CD14-positive monocyte (primary cell): ENCODE measurements around the gene PIM2. TPM values are rescaled to one million over a fixed set of nuclear protein-coding genes. Genes with fewer than 3 reads are reported as not detected.

ENCODE experiments used
- DNase-seq, 3 donors: peaks; one replicate each; pipeline ENCODE4 v3.0.0-alpha.2; 2011 to 2022
- H2AFZ ChIP-seq: 2 replicates; pipeline ENCODE4 v1.6.0; 2012; ENCODE audit warnings: mild to moderate bottlenecking, low read depth, low read length, inconsistent platforms; ENCODE audit not compliant: insufficient read depth, poor library complexity, severe bottlenecking
- H3K27ac ChIP-seq, 2 donors: 1 replicate in 1 of 2; 2 replicates in 1 of 2; pipeline ENCODE4 v1.5.1; 2012 to 2013; ENCODE audit warnings: low read length in 2 of 2, control low read depth in 1 of 2, inconsistent platforms in 1 of 2, low read depth in 1 of 2, mild to moderate bottlenecking in 1 of 2
- H3K27me3 ChIP-seq, 2 donors: one replicate each; pipeline versions ENCODE4 v1.6.0 to v1.6.1; 2011 to 2013; ENCODE audit warnings: low read length in 2 of 2; ENCODE audit not compliant: control insufficient read depth in 2 of 2, insufficient read depth in 2 of 2
- H3K36me3 ChIP-seq, 2 donors: replicated peaks in 1 of 2; 1 replicate in 1 of 2; 2 replicates in 1 of 2; pipeline versions ENCODE4 v1.5.1 to v1.6.1; 2012 to 2013; ENCODE audit warnings: low read length in 2 of 2, control low read depth in 1 of 2, inconsistent platforms in 1 of 2, mild to moderate bottlenecking in 1 of 2; ENCODE audit not compliant: insufficient read depth in 2 of 2, control insufficient read depth in 1 of 2
- H3K4me1 ChIP-seq, 2 donors: 1 replicate in 1 of 2; 2 replicates in 1 of 2; pipeline versions ENCODE4 v1.5.1 to v1.6.1; 2012 to 2013; ENCODE audit warnings: low read length in 2 of 2, control low read depth in 1 of 2, inconsistent platforms in 1 of 2, mild to moderate bottlenecking in 1 of 2, moderate library complexity in 1 of 2; ENCODE audit not compliant: insufficient read depth in 2 of 2, control insufficient read depth in 1 of 2
- H3K4me2 ChIP-seq: replicated peaks from 2 replicates; pipeline ENCODE3; 2012; ENCODE audit warnings: low read length, moderate library complexity, mild to moderate bottlenecking; ENCODE audit not compliant: poor library complexity, severe bottlenecking; ENCODE audit errors: extremely low read depth
- H3K4me3 ChIP-seq, 3 experiments: fragments of 200-600 bp in 1 of 3; sonication (generic) in 1 of 3; replicated peaks in 1 of 3; 1 replicate in 2 of 3; 2 replicates in 1 of 3; pipeline ENCODE4 v1.5.1; 2011 to 2013; ENCODE audit warnings: low read length in 3 of 3, mild to moderate bottlenecking in 3 of 3, control low read depth in 2 of 3, low read depth in 2 of 3, inconsistent platforms in 1 of 3, moderate library complexity in 1 of 3
- H3K79me2 ChIP-seq: 2 replicates; pipeline ENCODE4 v1.6.0; 2012; ENCODE audit warnings: mild to moderate bottlenecking, control low read depth, inconsistent platforms, low read length, moderate library complexity; ENCODE audit not compliant: insufficient read depth
- H3K9ac ChIP-seq: 2 replicates; pipeline ENCODE4 v1.6.0; 2017; ENCODE audit warnings: low read length, mild to moderate bottlenecking; ENCODE audit not compliant: insufficient read depth, poor library complexity, severe bottlenecking
- H3K9me3 ChIP-seq, 2 donors: replicated peaks in 1 of 2; 1 replicate in 1 of 2; 2 replicates in 1 of 2; pipeline versions ENCODE4 v1.5.1 to v1.6.1; 2012 to 2013; ENCODE audit warnings: low read length in 2 of 2, control low read depth in 1 of 2; ENCODE audit not compliant: control insufficient read depth in 1 of 2, insufficient read depth in 1 of 2
- H4K20me1 ChIP-seq: 2 replicates; pipeline ENCODE4 v1.6.0; 2012; ENCODE audit warnings: mild to moderate bottlenecking, low read length, control low read depth, moderate library complexity; ENCODE audit not compliant: insufficient read depth
- H3K27ac Mint-ChIP-seq, 7 donors: one replicate each; pipeline ENCODE4 v1.8.0; 2020; ENCODE audit warnings: mild to moderate bottlenecking in 7 of 7, mixed read lengths in 7 of 7, moderate library complexity in 6 of 7, inconsistent platforms in 2 of 7
- H3K27me3 Mint-ChIP-seq, 3 donors: one replicate each; pipeline ENCODE4 v1.8.0; 2021 to 2022; ENCODE audit warnings: low read depth in 3 of 3, mild to moderate bottlenecking in 3 of 3, mixed read lengths in 3 of 3, moderate library complexity in 3 of 3, inconsistent platforms in 1 of 3
- H3K36me3 Mint-ChIP-seq, 2 donors: one replicate each; pipeline ENCODE4 v1.8.0; 2020; ENCODE audit warnings: mixed read lengths in 2 of 2, inconsistent platforms in 1 of 2, mild to moderate bottlenecking in 1 of 2
- H3K4me1 Mint-ChIP-seq: one replicate; pipeline ENCODE4 v1.8.0; 2020; ENCODE audit warnings: mild to moderate bottlenecking, mixed read lengths
- H3K4me3 Mint-ChIP-seq, 2 donors: one replicate each; pipeline ENCODE4 v1.8.0; 2020; ENCODE audit warnings: mild to moderate bottlenecking in 2 of 2, mixed read lengths in 2 of 2, moderate library complexity in 1 of 2
- H3K9me3 Mint-ChIP-seq, 7 donors: one replicate each; pipeline ENCODE4 v1.8.0; 2020 to 2022; ENCODE audit warnings: mixed read lengths in 7 of 7, mild to moderate bottlenecking in 6 of 7, moderate library complexity in 6 of 7, inconsistent platforms in 2 of 7
- WGBS: methylation state at CpG from one replicate; pipeline ENCODE4 v1.1.5; 2013; ENCODE audit warnings: missing lambda C conversion rate; ENCODE audit not compliant: insufficient coverage; 5-methylcytosine and 5-hydroxymethylcytosine counted together
- intact Hi-C, 2 donors: fragments of 100-400 bp; cut with micrococcal nuclease; formaldehyde crosslinking; loops; one replicate each; pipeline versions ENCODE4 v1.15.0 to v1.15.1; 2023
- polyA plus RNA-seq, 3 donors: library from polyadenylated mRNA; depleted of rRNA in 1 of 3; unstranded in 2 of 3; stranded (reverse) in 1 of 3; fragments of 300-500 nt in 2 of 3; fragments of >200 nt in 1 of 3; fragmentation: Illumina TruSeq in 2 of 3; gene quantifications; 1 replicate in 2 of 3; 2 replicates in 1 of 3; pipeline ENCODE4 v1.2.3, GENCODE V29; 2012 to 2021
- TF ChIP-seq, protein P1 (sequence below): fragments of 200-600 bp; IDR thresholded peaks from one replicate; pipeline ENCODE4 v1.8.0; 2022; ENCODE audit warnings: antibody characterized with exemption, mild to moderate bottlenecking

The PIM2 gene
- polyA plus RNA-seq, 3 donors = 6.7 to 39.4 (median 9.9) TPM

DNA sequence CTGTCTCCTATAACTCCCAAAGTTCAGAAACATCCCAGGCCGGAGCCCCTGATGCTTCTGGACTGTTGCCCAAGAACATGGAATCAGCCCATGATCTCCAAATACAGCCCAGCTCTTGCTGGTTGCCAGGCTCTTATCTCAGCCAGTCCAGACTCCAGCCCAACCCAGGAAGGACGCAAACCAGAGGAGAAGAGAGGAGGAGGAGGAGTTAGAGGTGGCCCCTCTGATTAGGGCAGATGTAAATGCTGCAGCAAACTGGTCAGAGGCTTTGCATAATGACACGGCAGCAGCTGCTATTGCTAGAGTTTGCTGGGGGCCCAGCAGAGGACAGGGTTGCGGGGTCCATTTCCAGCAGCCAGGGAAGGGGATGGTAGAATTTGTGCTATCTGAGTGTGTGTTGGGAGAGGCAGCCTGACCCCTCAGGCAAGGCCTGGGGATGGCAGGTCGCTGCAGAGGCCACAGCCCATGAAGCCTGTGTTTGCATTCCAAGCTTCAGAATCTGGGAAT is 42.8 kb upstream of the PIM2 start:
- H3K27ac ChIP-seq = no peak overlapping the region
- no peak overlapping the region for H3K4me2 ChIP-seq
- H4K20me1 ChIP-seq = no peaks in the 10 kb centered on the region
- peaks cover 0 to 8% of the 10 kb centered on the region in 2 donors for H3K36me3 Mint-ChIP-seq
- no peak for DNase-seq
- no peak overlapping the region for H3K9ac ChIP-seq
- TF ChIP-seq, protein P1, sequence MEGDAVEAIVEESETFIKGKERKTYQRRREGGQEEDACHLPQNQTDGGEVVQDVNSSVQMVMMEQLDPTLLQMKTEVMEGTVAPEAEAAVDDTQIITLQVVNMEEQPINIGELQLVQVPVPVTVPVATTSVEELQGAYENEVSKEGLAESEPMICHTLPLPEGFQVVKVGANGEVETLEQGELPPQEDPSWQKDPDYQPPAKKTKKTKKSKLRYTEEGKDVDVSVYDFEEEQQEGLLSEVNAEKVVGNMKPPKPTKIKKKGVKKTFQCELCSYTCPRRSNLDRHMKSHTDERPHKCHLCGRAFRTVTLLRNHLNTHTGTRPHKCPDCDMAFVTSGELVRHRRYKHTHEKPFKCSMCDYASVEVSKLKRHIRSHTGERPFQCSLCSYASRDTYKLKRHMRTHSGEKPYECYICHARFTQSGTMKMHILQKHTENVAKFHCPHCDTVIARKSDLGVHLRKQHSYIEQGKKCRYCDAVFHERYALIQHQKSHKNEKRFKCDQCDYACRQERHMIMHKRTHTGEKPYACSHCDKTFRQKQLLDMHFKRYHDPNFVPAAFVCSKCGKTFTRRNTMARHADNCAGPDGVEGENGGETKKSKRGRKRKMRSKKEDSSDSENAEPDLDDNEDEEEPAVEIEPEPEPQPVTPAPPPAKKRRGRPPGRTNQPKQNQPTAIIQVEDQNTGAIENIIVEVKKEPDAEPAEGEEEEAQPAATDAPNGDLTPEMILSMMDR = no peak
- H2AFZ ChIP-seq = no peak overlapping the region
- intact Hi-C loops = loop anchor here in 1 of 2 donors (10.0 kb wide), 1 partner anchor 73 kb away; no protein-coding TSS in a partner anchor
- 60% methylated on average over 3 of the region's 5 CpGs for WGBS
- H3K27ac Mint-ChIP-seq = peak overlapping the region in 1 of 7 donors; percentile 70
- peaks cover 0 to 14% (median 0%) of the 10 kb centered on the region in 7 donors for H3K9me3 Mint-ChIP-seq
- H3K36me3 ChIP-seq = no peaks in the 10 kb centered on the region
- peaks cover 6% of the 10 kb centered on the region for H3K79me2 ChIP-seq
- H3K4me3 ChIP-seq = no peak overlapping the region
- no peak overlapping the region for H3K4me3 Mint-ChIP-seq
- peaks cover 0 to 12% (median 0%) of the 10 kb centered on the region in 3 donors for H3K27me3 Mint-ChIP-seq
- peaks cover 25% of the 10 kb centered on the region in 2 donors for H3K4me1 ChIP-seq
- peaks cover 21% of the 10 kb centered on the region for H3K4me1 Mint-ChIP-seq
- no peaks in the 10 kb centered on the region for H3K27me3 ChIP-seq
- no peaks in the 10 kb centered on the region for H3K9me3 ChIP-seq

DNA sequence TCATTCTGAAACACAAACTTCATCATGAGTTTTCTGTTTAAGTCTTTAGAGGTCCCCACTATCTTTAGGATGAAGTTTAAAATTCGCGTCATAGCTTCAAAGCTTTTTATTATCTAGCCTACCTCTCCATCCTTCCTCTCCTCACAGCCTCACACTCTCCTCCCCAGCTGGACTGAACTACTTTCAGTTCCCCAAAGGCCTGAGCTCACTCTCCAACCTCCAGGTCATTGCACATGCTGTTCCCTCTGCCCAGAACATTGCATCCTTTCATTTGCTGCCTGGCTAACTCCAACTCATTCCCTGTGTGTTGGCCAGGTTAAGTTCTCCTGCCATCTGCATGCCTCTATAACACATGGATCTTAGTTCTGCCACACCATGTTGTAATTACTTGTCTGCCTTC is 41.5 kb upstream of the PIM2 start:
- H3K36me3 ChIP-seq = peaks cover 6 to 10% of the 10 kb centered on the region in 2 donors
- H3K27me3 Mint-ChIP-seq = peaks cover 0 to 14% (median 0%) of the 10 kb centered on the region in 3 donors
- H3K79me2 ChIP-seq = peaks cover 19% of the 10 kb centered on the region
- peaks cover 36 to 37% of the 10 kb centered on the region in 2 donors for H3K4me1 ChIP-seq
- H3K27me3 ChIP-seq = no peaks in the 10 kb centered on the region
- peak; percentile 23 to 53 (median 35) for DNase-seq
- peak overlapping the region in 1 of 2 donors; percentile 32 for H3K4me3 Mint-ChIP-seq
- H3K4me1 Mint-ChIP-seq = peaks cover 34% of the 10 kb centered on the region
- WGBS = no CpG with 5 or more reads among the region's 2 CpGs
- no peak overlapping the region for H3K4me3 ChIP-seq
- peaks cover 1 to 8% of the 10 kb centered on the region in 2 donors for H3K36me3 Mint-ChIP-seq
- TF ChIP-seq, protein P1 = no peak
- intact Hi-C loops = loop anchor here in 1 of 2 donors (10.0 kb wide), 1 partner anchor 75 kb away; no protein-coding TSS in a partner anchor
- H3K9ac ChIP-seq = no peak overlapping the region
- peaks cover 13% of the 10 kb centered on the region for H4K20me1 ChIP-seq
- H3K27ac Mint-ChIP-seq = peak overlapping the region; percentile 64 to 85 (median 76)
- H3K9me3 Mint-ChIP-seq = peaks cover 0 to 17% (median 0%) of the 10 kb centered on the region in 7 donors
- no peak overlapping the region for H2AFZ ChIP-seq
- H3K4me2 ChIP-seq = peak overlapping the region; percentile 15
- H3K9me3 ChIP-seq = no peaks in the 10 kb centered on the region
- H3K27ac ChIP-seq = no peak overlapping the region
